ENCODE measurements around the gene NDST3.
"Not testable (repeated sequence)": the region's sequence is repeated elsewhere in the genome, so short reads cannot be mapped to it uniquely, and the experiment has no call there.

NDST3 gene

GRCh38 chr4:118284169-118284568 lies 249.9 kb downstream of the NDST3 start:
- no peak overlapping the region for H3K9ac ChIP-seq (ENCODE audit: low read depth, low read length)
- no peak overlapping the region; the same call in 1 of the 2 replicates for H3K27ac ChIP-seq (ENCODE audit: low read depth, low read length)
- peaks cover 32% of the 10 kb centered on the region for H3K36me3 ChIP-seq (ENCODE audit: insufficient read depth, low read length)
- H3K4me1 ChIP-seq (ENCODE audit: insufficient read depth, low read length), result peaks cover 12% of the 10 kb centered on the region
- WGBS, result 84% methylated on average over 3 of the region's 3 CpGs
- no peaks in the 10 kb centered on the region for H3K27me3 ChIP-seq (ENCODE audit: insufficient read depth, low read length)
- no peak overlapping the region for H3K4me3 ChIP-seq (ENCODE audit: low read length)
- no peaks in the 10 kb centered on the region for H3K9me3 ChIP-seq (ENCODE audit: insufficient read depth, low read depth, low read length)

- H3K9me3 ChIP-seq (ENCODE audit: insufficient read depth, low read depth, low read length), result no peaks in the 10 kb centered on the region
- no peaks in the 10 kb centered on the region for H3K27me3 ChIP-seq (ENCODE audit: insufficient read depth, low read length)
- no peak overlapping the region for H3K9ac ChIP-seq (ENCODE audit: low read depth, low read length)
- peaks cover 14% of the 10 kb centered on the region; the same call in 1 of the 2 replicates for H3K36me3 ChIP-seq (ENCODE audit: insufficient read depth, low read length)
- H3K4me1 ChIP-seq (ENCODE audit: insufficient read depth, low read length), result no peaks in the 10 kb centered on the region
- no peak overlapping the region for H3K27ac ChIP-seq (ENCODE audit: low read depth, low read length)
- H3K4me3 ChIP-seq (ENCODE audit: low read length), result no peak overlapping the region
- 95% methylated on average over 4 of the region's 4 CpGs for WGBS
Observed at GRCh38 chr4:118285931-118286330, 251.6 kb downstream of the NDST3 start.

GRCh38 chr4:118286685-118287084 lies 252.4 kb downstream of the NDST3 start:
- Histone ChIP-seq H3K36me3 (ENCODE audit: insufficient read depth, low read length) (peaks cover 7% of the 10 kb centered on the region; the same call in 1 of the 2 replicates), H3K4me1 (ENCODE audit: insufficient read depth, low read length) (no peaks in the 10 kb centered on the region), H3K9me3 (ENCODE audit: insufficient read depth, low read depth, low read length) (no peaks in the 10 kb centered on the region), H3K4me3 (ENCODE audit: low read length) (no peak overlapping the region), H3K27me3 (ENCODE audit: insufficient read depth, low read length) (no peaks in the 10 kb centered on the region), H3K27ac (ENCODE audit: low read depth, low read length) (no peak overlapping the region), H3K9ac (ENCODE audit: low read depth, low read length) (no peak overlapping the region)
- WGBS, result 97% methylated on average over 2 of the region's 3 CpGs

GRCh38 chr4:118287711-118288451 lies 253.6 kb downstream of the NDST3 start:
- 100% methylated on average over 1 of the region's 2 CpGs for WGBS
- Histone ChIP-seq H3K9me3 (ENCODE audit: insufficient read depth, low read depth, low read length) (no peaks in the 10 kb centered on the region), H3K4me1 (ENCODE audit: insufficient read depth, low read length) (no peaks in the 10 kb centered on the region), H3K27me3 (ENCODE audit: insufficient read depth, low read length) (no peaks in the 10 kb centered on the region), H3K4me3 (ENCODE audit: low read length) (no peak overlapping the region), H3K9ac (ENCODE audit: low read depth, low read length) (no peak overlapping the region), H3K36me3 (ENCODE audit: insufficient read depth, low read length) (no peaks in the 10 kb centered on the region), H3K27ac (ENCODE audit: low read depth, low read length) (no peak overlapping the region)

- H3K36me3 ChIP-seq (ENCODE audit: insufficient read depth, low read length), result no peaks in the 10 kb centered on the region
Observed at GRCh38 chr4:118289794-118290193, 255.5 kb downstream of the NDST3 start.

GRCh38 chr4:118290951-118291350 lies 256.7 kb downstream of the NDST3 start:
- no peak overlapping the region for H3K27ac ChIP-seq (ENCODE audit: low read depth, low read length)
- no peaks in the 10 kb centered on the region for H3K27me3 ChIP-seq (ENCODE audit: insufficient read depth, low read length)
- no peaks in the 10 kb centered on the region for H3K4me1 ChIP-seq (ENCODE audit: insufficient read depth, low read length)
- no peaks in the 10 kb centered on the region for H3K36me3 ChIP-seq (ENCODE audit: insufficient read depth, low read length)
- no peak overlapping the region for H3K4me3 ChIP-seq (ENCODE audit: low read length)
- 89% methylated on average over 2 of the region's 2 CpGs for WGBS
- no peaks in the 10 kb centered on the region for H3K9me3 ChIP-seq (ENCODE audit: insufficient read depth, low read depth, low read length)
- H3K9ac ChIP-seq (ENCODE audit: low read depth, low read length), result no peak overlapping the region

More at GRCh38 chr4:118289794-118290193, 255.5 kb downstream of the NDST3 start:
- H3K9me3 ChIP-seq (ENCODE audit: insufficient read depth, low read depth, low read length), result no peaks in the 10 kb centered on the region
- no peaks in the 10 kb centered on the region for H3K27me3 ChIP-seq (ENCODE audit: insufficient read depth, low read length)
- no peak overlapping the region for H3K27ac ChIP-seq (ENCODE audit: low read depth, low read length)
- 100% methylated on average over 1 of the region's 1 CpG for WGBS
- no peak overlapping the region for H3K9ac ChIP-seq (ENCODE audit: low read depth, low read length)
- H3K4me3 ChIP-seq (ENCODE audit: low read length), result no peak overlapping the region
- H3K4me1 ChIP-seq (ENCODE audit: insufficient read depth, low read length), result no peaks in the 10 kb centered on the region

GRCh38 chr4:118296729-118297128 lies 262.4 kb downstream of the NDST3 start:
- H3K4me3 ChIP-seq (ENCODE audit: low read length), result no peak overlapping the region
- no peaks in the 10 kb centered on the region for H3K27me3 ChIP-seq (ENCODE audit: insufficient read depth, low read length)
- no peak overlapping the region for H3K27ac ChIP-seq (ENCODE audit: low read depth, low read length)
- no peaks in the 10 kb centered on the region for H3K36me3 ChIP-seq (ENCODE audit: insufficient read depth, low read length)
- H3K9ac ChIP-seq (ENCODE audit: low read depth, low read length), result no peak overlapping the region
- WGBS, result 100% methylated on average over 1 of the region's 1 CpG
- H3K9me3 ChIP-seq (ENCODE audit: insufficient read depth, low read depth, low read length), result no peaks in the 10 kb centered on the region
- H3K4me1 ChIP-seq (ENCODE audit: insufficient read depth, low read length), result no peaks in the 10 kb centered on the region

- H3K4me1 ChIP-seq (ENCODE audit: insufficient read depth, low read length); H3K27ac ChIP-seq (ENCODE audit: low read depth, low read length); H3K9me3 ChIP-seq (ENCODE audit: insufficient read depth, low read depth, low read length); H3K9ac ChIP-seq (ENCODE audit: low read depth, low read length); H3K36me3 ChIP-seq (ENCODE audit: insufficient read depth, low read length); H3K4me3 ChIP-seq (ENCODE audit: low read length); H3K27me3 ChIP-seq (ENCODE audit: insufficient read depth, low read length): not testable (repeated sequence)
- WGBS, result 97% methylated on average over 5 of the region's 6 CpGs
Observed at GRCh38 chr4:118299619-118300018, 265.3 kb downstream of the NDST3 start.

GRCh38 chr4:118307643-118308042 lies 273.4 kb downstream of the NDST3 start:
- H3K9me3 ChIP-seq (ENCODE audit: insufficient read depth, low read depth, low read length), result no peaks in the 10 kb centered on the region
- H3K4me3 ChIP-seq (ENCODE audit: low read length), result no peak overlapping the region
- H3K9ac ChIP-seq (ENCODE audit: low read depth, low read length), result no peak overlapping the region
- H3K27ac ChIP-seq (ENCODE audit: low read depth, low read length), result no peak overlapping the region
- H3K36me3 ChIP-seq (ENCODE audit: insufficient read depth, low read length), result no peaks in the 10 kb centered on the region
- no peaks in the 10 kb centered on the region for H3K27me3 ChIP-seq (ENCODE audit: insufficient read depth, low read length)
- WGBS, result 27% methylated on average over 2 of the region's 2 CpGs
- peaks cover 16% of the 10 kb centered on the region; the same call in 1 of the 2 replicates for H3K4me1 ChIP-seq (ENCODE audit: insufficient read depth, low read length)

All from HUES64 (cell line).